ENCODE data around the gene AKR1A1. TPM values are rescaled to one million over a fixed set of nuclear protein-coding genes. Genes with fewer than 3 reads are reported as not detected.
"Not testable (repeated sequence)": the region's sequence is repeated elsewhere in the genome, so short reads cannot be mapped to it uniquely, and the experiment has no call there.

AKR1A1 gene
- total RNA-seq, 3 donors from 2014 or later = 118 to 206 (median 190) TPM

- ATAC-seq (peak; percentile 9), DNase-seq (no peak)
- Histone ChIP-seq H3K4me3 (no peak overlapping the region), H3K36me3 (ENCODE audit: low read depth) (peaks cover 12% of the 10 kb centered on the region), H3K4me1 (ENCODE audit: low read depth) (no peaks in the 10 kb centered on the region), H3K9me3 (no peaks in the 10 kb centered on the region)
- intact Hi-C loops (cut with DNase I, micrococcal nuclease) = no loop called here
- no peak for TF ChIP-seq CTCF (IDR thresholded peaks at IDR 0.05)
Observed at GRCh38 chr1:45508295-45509151, 42.1 kb upstream of the AKR1A1 start.

- ATAC-seq (no peak), DNase-seq (no peak)
- Histone ChIP-seq H3K4me3 (no peak overlapping the region), H3K9me3 (no peaks in the 10 kb centered on the region), H3K4me1 (ENCODE audit: low read depth) (no peaks in the 10 kb centered on the region), H3K36me3 (ENCODE audit: low read depth) (peaks cover 15% of the 10 kb centered on the region)
- no peak for TF ChIP-seq CTCF (IDR thresholded peaks at IDR 0.05)
- intact Hi-C loops (cut with DNase I, micrococcal nuclease) = loop anchor here in 1 of 2 donors (5.0 kb wide), 1 partner anchor 62 kb away; no protein-coding TSS in a partner anchor
Observed at GRCh38 chr1:45510036-45510971, 40.3 kb upstream of the AKR1A1 start.

- ATAC-seq (no peak), DNase-seq (no peak)
- Histone ChIP-seq H3K4me3 (no peak overlapping the region), H3K4me1 (ENCODE audit: low read depth) (peaks cover 3% of the 10 kb centered on the region), H3K36me3 (ENCODE audit: low read depth) (peaks cover 15% of the 10 kb centered on the region), H3K9me3 (no peaks in the 10 kb centered on the region)
- no peak for TF ChIP-seq CTCF (IDR thresholded peaks at IDR 0.05)
- intact Hi-C loops (cut with DNase I, micrococcal nuclease) = loop anchor here in 1 of 2 donors (5.0 kb wide), 1 partner anchor 61 kb away; no protein-coding TSS in a partner anchor
Observed at GRCh38 chr1:45510972-45511527, 39.6 kb upstream of the AKR1A1 start.

GRCh38 chr1:45512641-45513054 is 38.0 kb upstream of the AKR1A1 start:
- intact Hi-C loops (cut with DNase I, micrococcal nuclease) = loop anchor here in 1 of 2 donors (5.0 kb wide), 1 partner anchor 60 kb away; no protein-coding TSS in a partner anchor
- DNase-seq = peak in 2 of 3 donors; percentile 52 to 90
- Histone ChIP-seq H3K36me3 (ENCODE audit: low read depth) (peaks cover 15% of the 10 kb centered on the region), H3K4me3 (no peak overlapping the region), H3K9me3 (no peaks in the 10 kb centered on the region), H3K4me1 (ENCODE audit: low read depth) (peaks cover 16% of the 10 kb centered on the region)
- ATAC-seq = peak; percentile 84
- TF ChIP-seq CTCF (IDR thresholded peaks at IDR 0.05) = peak; percentile 59

- DNase-seq, ATAC-seq, H3K9me3 ChIP-seq, H3K4me3 ChIP-seq: not testable (repeated sequence)
- peaks cover 15% of the 10 kb centered on the region for H3K36me3 ChIP-seq (ENCODE audit: low read depth)
- peaks cover 16% of the 10 kb centered on the region for H3K4me1 ChIP-seq (ENCODE audit: low read depth)
- intact Hi-C loops (cut with DNase I, micrococcal nuclease) = loop anchor here in 1 of 2 donors (5.0 kb wide), 1 partner anchor 59 kb away; no protein-coding TSS in a partner anchor
Observed at GRCh38 chr1:45513532-45514260, 36.9 kb upstream of the AKR1A1 start.
